ENCODE results near the gene ECT2.
"Not testable (repeated sequence)": the region's sequence is repeated elsewhere in the genome, so short reads cannot be mapped to it uniquely, and the experiment has no call there.

The ECT2 gene

DNA sequence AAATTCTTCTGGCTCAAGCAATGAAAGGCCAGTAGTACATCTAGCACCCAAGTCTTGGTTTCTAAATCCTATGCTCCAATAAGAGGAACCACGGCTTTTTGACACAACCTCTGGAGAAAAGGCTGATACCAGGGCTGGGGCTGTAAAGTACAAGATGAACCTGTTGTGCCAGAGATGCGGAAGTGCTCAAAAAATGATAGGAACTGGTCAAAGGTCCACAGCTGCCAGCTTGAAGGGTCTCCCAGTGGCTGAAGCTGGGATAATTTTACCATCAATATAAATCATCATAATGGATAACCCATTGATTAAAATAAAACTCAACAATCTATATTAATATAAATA is 39.1 kb upstream of the ECT2 start:
- Histone ChIP-seq H3K9me3 (ENCODE audit: low read length) (no peaks in the 10 kb centered on the region), H2AFZ (ENCODE audit: low read depth, low read length) (peak overlapping the region; percentile 96), H3K4me1 (ENCODE audit: insufficient read depth, low read length) (peaks cover 11% of the 10 kb centered on the region), H3K4me3 (ENCODE audit: low read length) (peak overlapping the region; percentile 83), H3K27me3 (ENCODE audit: insufficient read depth, low read length) (no peaks in the 10 kb centered on the region), H3K36me3 (ENCODE audit: insufficient read depth, low read length) (no peaks in the 10 kb centered on the region)

DNA sequence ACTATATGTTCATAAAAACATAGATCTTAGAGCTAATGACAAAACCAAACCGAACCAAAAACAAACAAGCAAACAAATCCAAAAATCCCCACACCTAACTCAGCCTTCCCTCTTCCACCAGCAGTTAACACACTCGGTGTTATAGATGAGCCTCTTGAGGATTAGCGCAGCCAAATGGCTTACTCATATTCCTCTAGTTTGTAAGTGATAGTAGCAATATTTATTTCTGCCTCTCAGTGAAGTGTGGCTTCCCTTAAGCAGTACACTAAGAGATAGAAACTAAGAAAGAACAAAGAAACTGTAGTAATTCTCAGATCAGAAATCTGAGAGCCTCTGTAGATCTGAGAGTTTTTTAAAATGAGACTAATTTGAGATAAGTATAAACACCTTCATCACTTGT is 37.2 kb upstream of the ECT2 start:
- H3K27me3 ChIP-seq (ENCODE audit: insufficient read depth, low read length), result no peaks in the 10 kb centered on the region
- no peak overlapping the region for H2AFZ ChIP-seq (ENCODE audit: low read depth, low read length)
- peaks cover 11% of the 10 kb centered on the region for H3K4me1 ChIP-seq (ENCODE audit: insufficient read depth, low read length)
- no peaks in the 10 kb centered on the region for H3K36me3 ChIP-seq (ENCODE audit: insufficient read depth, low read length)
- no peaks in the 10 kb centered on the region for H3K9me3 ChIP-seq (ENCODE audit: low read length)
- H3K4me3 ChIP-seq (ENCODE audit: low read length), result no peak overlapping the region

DNA sequence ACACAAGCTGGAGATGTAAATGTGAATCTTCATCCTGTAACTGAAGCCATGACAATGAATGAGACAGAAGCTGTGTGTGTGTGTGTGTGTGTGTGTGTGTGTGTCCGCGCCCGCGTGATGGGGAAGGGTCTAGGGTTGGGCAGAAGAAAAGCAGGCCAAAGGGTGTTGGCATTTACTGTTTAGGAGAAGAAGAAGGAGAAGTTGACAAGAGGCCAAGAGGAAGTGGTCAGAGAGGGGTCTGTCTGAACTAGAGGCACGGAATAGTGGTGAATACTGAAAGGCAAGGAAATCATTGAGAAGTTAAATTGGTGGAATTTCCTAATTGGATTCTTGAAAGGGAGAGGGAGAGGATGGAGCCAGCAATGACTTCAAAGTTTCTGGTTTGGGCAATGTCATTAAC is 34.0 kb upstream of the ECT2 start:
- Histone ChIP-seq H2AFZ (ENCODE audit: low read depth, low read length) (no peak overlapping the region), H3K4me3 (ENCODE audit: low read length) (no peak overlapping the region), H3K9me3 (ENCODE audit: low read length) (no peaks in the 10 kb centered on the region), H3K36me3 (ENCODE audit: insufficient read depth, low read length) (no peaks in the 10 kb centered on the region), H3K4me1 (ENCODE audit: insufficient read depth, low read length) (no peaks in the 10 kb centered on the region), H3K27me3 (ENCODE audit: insufficient read depth, low read length) (no peaks in the 10 kb centered on the region)

DNA sequence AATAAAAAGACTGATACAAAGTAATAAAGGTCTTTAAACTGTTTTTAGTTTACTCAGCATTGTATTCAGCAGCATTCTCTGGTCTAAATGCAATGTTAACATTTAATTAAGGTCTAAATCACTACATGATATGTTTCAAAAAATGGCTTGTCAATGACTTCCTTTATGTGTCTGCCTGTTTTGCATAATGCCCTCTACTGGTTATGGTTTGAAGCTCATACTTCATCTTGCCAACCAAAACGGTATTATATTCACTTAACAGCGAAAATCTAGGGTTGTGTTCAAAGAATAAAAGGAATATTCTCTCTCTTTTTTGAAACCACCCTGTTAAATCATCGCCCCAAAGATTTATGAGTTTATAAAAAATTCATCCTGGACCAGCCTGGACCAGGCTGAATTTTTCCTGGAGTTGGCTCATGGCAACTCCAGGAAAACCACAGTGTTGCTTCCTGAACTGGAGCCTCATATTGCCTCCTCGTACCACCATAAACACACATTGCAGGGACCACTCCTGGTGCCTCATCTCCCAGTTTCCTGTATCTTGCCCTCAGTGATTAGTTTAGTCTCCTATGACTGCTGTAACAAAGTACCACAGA is 32.9 kb upstream of the ECT2 start:
- Histone ChIP-seq H3K36me3 (ENCODE audit: insufficient read depth, low read length) (no peaks in the 10 kb centered on the region), H2AFZ (ENCODE audit: low read depth, low read length) (no peak overlapping the region), H3K9me3 (ENCODE audit: low read length) (no peaks in the 10 kb centered on the region), H3K4me3 (ENCODE audit: low read length) (no peak overlapping the region), H3K4me1 (ENCODE audit: insufficient read depth, low read length) (no peaks in the 10 kb centered on the region), H3K27me3 (ENCODE audit: insufficient read depth, low read length) (no peaks in the 10 kb centered on the region)

DNA sequence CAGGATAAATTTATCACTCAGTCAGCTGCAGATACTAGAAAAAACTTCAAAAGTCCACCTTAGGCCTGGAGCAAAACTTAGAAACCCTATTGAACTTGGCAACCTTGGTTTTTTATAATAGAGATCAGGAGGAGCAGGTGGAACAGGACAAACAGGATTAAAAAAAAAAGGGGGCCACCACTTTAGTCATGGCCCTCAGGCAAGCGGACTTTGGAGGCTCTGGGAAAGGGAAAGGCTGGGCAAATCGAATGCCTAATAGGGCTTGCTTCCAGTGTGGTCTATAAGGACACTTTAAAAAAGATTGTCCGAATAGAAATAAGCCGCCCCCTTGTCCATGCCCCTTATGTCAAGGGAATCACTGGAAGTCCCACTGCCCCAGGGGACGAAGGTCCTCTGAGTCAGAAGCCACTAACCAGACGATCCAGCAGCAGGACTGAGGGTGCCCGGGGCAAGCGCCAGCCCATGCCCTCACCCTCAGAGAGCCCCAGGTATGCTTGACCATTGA is 27.9 kb upstream of the ECT2 start:
- H2AFZ ChIP-seq (ENCODE audit: low read depth, low read length); H3K36me3 ChIP-seq (ENCODE audit: insufficient read depth, low read length); H3K4me1 ChIP-seq (ENCODE audit: insufficient read depth, low read length); H3K4me3 ChIP-seq (ENCODE audit: low read length); H3K9me3 ChIP-seq (ENCODE audit: low read length); H3K27me3 ChIP-seq (ENCODE audit: insufficient read depth, low read length): not testable (repeated sequence)

DNA sequence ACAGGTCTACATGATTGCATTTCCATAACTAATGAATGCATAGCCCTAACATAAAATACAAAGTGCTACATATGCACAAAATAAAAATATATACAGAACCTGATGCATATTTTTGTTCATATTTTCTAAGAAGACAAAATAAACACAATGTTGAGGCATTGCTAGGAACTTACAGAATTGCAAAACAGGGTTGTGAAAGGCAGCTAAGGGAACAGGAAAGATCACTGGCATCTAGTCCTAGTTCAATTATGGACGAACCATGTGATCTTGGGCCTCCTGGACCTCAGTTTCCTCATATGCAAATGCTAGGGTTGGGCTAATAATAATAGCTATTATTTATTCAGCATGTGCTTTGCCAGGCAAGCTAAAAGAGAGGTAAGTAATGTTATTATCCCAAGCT is 24.1 kb upstream of the ECT2 start:
- Histone ChIP-seq H3K27me3 (ENCODE audit: insufficient read depth, low read length) (peaks cover 3% of the 10 kb centered on the region), H3K4me3 (ENCODE audit: low read length) (no peak overlapping the region), H3K9me3 (ENCODE audit: low read length) (no peaks in the 10 kb centered on the region), H2AFZ (ENCODE audit: low read depth, low read length) (no peak overlapping the region), H3K4me1 (ENCODE audit: insufficient read depth, low read length) (no peaks in the 10 kb centered on the region), H3K36me3 (ENCODE audit: insufficient read depth, low read length) (no peaks in the 10 kb centered on the region)

DNA sequence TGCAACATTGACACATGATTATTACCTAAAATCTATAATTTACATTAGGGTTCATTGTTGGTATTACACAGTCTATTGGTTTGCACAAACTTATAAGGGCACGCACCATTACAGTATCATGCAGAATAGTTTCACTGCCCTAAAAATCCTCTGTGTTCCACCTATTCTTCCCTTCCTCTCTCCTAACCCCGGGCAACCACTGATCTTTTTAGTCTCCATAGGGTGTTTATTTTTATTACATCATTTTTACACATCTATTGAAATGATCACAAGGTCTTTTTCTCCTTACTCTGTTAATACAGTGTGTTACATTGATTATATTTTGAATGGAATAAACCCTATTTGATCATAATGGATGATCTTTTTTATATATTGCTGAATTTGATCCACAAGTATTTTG is 15.5 kb upstream of the ECT2 start:
- H3K4me3 ChIP-seq (ENCODE audit: low read length), result no peak overlapping the region
- no peaks in the 10 kb centered on the region for H3K27me3 ChIP-seq (ENCODE audit: insufficient read depth, low read length)
- H2AFZ ChIP-seq (ENCODE audit: low read depth, low read length), result no peak overlapping the region
- no peaks in the 10 kb centered on the region for H3K9me3 ChIP-seq (ENCODE audit: low read length)
- no peaks in the 10 kb centered on the region for H3K36me3 ChIP-seq (ENCODE audit: insufficient read depth, low read length)
- no peaks in the 10 kb centered on the region for H3K4me1 ChIP-seq (ENCODE audit: insufficient read depth, low read length)

DNA sequence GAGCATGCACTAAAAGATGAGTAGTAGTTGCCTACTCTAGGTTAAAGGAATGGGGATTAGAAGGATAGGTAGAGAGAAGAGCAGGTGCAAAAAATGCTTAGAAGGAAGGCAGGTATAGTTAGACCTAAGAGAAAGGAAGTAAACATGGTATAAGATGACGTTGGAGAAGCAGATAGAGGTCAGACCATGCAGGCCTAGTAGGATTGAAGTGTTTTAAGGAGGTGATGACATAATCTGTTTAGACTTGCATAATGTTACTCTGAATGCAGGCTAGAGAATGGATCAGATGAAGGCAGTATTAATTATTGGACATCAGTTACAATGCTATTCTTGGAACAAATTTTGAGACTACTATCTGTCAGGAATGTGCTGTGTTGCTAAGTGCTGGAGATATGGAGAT is 11.1 kb upstream of the ECT2 start:
- H3K36me3 ChIP-seq (ENCODE audit: insufficient read depth, low read length), result no peaks in the 10 kb centered on the region
- no peak overlapping the region for H3K4me3 ChIP-seq (ENCODE audit: low read length)
- no peak overlapping the region for H2AFZ ChIP-seq (ENCODE audit: low read depth, low read length)
- no peaks in the 10 kb centered on the region for H3K4me1 ChIP-seq (ENCODE audit: insufficient read depth, low read length)
- H3K27me3 ChIP-seq (ENCODE audit: insufficient read depth, low read length), result no peaks in the 10 kb centered on the region
- no peaks in the 10 kb centered on the region for H3K9me3 ChIP-seq (ENCODE audit: low read length)

DNA sequence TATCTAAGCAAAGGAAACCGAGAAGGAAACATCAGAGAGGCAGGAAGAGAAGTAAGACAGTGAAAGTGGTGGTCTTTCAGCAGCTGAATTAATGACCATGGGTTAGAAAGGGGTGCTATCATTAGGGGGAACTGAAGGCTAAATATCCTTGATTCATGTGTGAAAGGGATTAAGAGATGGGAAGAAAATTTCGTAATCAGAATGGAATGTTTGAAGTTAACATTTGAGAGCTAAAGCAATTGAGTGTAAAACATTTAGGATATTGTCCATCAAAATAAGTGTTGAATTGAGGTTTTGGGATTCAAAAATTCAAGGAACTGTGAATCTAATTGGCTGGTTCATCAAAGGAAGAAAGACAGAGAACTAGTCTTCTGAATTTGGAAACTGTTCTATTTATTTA is 4.1 kb upstream of the ECT2 start:
- no peak overlapping the region for H2AFZ ChIP-seq (ENCODE audit: low read depth, low read length)
- no peaks in the 10 kb centered on the region for H3K27me3 ChIP-seq (ENCODE audit: insufficient read depth, low read length)
- peaks cover 8% of the 10 kb centered on the region for H3K4me1 ChIP-seq (ENCODE audit: insufficient read depth, low read length)
- H3K36me3 ChIP-seq (ENCODE audit: insufficient read depth, low read length), result no peaks in the 10 kb centered on the region
- no peak overlapping the region for H3K4me3 ChIP-seq (ENCODE audit: low read length)
- H3K9me3 ChIP-seq (ENCODE audit: low read length), result no peaks in the 10 kb centered on the region

DNA sequence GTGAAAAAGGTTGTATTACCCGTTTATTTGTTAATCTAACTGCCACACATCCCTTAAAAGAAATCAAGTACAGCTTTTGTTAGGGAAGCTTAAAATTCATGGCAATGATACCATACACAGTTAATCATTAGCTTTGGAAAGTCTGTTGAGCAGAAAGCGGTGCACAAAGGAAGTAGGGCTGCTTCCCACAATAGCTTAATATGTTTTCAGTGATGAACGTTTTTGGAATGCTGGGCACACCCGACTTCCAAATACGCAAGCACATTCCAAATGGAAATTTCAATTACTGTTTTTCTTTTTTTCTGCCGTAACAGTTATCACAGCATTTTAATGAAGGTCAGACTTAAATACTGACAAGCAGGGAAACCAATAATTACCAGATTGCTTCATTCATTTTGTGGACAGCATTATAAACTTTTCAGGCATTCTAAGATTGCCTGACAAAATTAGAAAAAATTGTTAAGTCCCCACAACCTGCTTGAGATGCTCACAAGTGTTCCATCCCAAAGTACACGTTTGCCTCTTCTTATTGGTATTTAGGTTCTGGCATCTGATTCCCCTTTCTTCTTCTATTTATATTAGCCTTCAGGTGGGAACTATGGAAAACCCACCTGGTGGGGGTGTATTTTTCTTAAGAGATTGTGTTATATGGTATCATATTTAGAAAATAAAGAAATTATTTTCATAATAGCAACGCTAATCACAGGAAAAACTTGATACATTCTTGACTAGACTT is 1.1 kb upstream of the ECT2 start:
- Histone ChIP-seq H2AFZ (ENCODE audit: low read depth, low read length) (peak overlapping the region; percentile 96), H3K27me3 (ENCODE audit: insufficient read depth, low read length) (no peaks in the 10 kb centered on the region), H3K4me1 (ENCODE audit: insufficient read depth, low read length) (peaks cover 13% of the 10 kb centered on the region), H3K4me3 (ENCODE audit: low read length) (no peak overlapping the region), H3K36me3 (ENCODE audit: insufficient read depth, low read length) (peaks cover 6% of the 10 kb centered on the region), H3K9me3 (ENCODE audit: low read length) (no peaks in the 10 kb centered on the region)

DNA sequence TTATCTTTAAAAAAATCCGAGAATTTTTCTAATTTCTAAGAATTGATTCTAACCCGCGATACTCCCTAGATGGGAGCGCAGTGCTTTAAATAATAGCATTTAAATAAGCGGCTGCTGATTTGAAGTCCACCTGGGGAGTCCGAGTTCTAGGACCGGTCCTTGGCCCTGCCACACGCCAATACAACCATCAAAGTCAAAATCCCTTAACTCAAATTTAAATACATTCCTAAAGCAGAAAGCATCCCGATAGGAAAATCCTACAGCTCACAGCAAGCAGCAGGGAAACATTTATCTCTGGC is 508 bp upstream of the ECT2 start:
- H3K4me1 ChIP-seq (ENCODE audit: insufficient read depth, low read length), result peaks cover 13% of the 10 kb centered on the region
- no peaks in the 10 kb centered on the region for H3K9me3 ChIP-seq (ENCODE audit: low read length)
- H2AFZ ChIP-seq (ENCODE audit: low read depth, low read length), result peak overlapping the region; percentile 96
- peak overlapping the region; percentile 99 for H3K4me3 ChIP-seq (ENCODE audit: low read length)
- H3K27me3 ChIP-seq (ENCODE audit: insufficient read depth, low read length), result no peaks in the 10 kb centered on the region
- H3K36me3 ChIP-seq (ENCODE audit: insufficient read depth, low read length), result peaks cover 11% of the 10 kb centered on the region

DNA sequence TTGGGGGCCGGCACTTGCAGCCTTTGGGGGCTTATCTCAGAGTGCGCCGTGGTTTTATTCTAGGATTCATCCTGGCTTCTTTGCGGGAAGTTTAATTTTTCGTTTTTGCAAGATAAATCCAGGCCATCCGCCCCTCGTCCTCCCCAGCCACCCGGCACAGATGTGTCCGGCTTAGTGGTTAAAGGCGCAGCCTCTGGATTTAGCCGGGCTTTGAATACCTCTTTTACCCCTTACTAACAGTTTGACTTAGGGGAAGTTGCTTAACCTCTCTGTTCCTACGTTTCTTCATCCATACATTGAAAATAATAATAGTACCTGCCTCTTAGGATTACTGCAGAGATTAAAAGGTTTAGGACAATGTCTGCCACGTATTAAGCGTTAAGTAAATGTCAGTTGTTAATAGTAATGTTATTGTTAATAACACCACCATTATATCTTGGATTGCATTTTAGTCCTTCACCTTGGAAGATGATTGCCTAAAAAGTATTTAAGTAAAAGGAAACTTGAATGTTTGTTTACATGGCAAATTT is 714 bp downstream of the ECT2 start:
- H3K4me1 ChIP-seq (ENCODE audit: insufficient read depth, low read length), result peaks cover 13% of the 10 kb centered on the region
- no peaks in the 10 kb centered on the region for H3K9me3 ChIP-seq (ENCODE audit: low read length)
- peaks cover 21% of the 10 kb centered on the region for H3K36me3 ChIP-seq (ENCODE audit: insufficient read depth, low read length)
- H3K4me3 ChIP-seq (ENCODE audit: low read length), result peak overlapping the region; percentile 99
- H3K27me3 ChIP-seq (ENCODE audit: insufficient read depth, low read length), result no peaks in the 10 kb centered on the region
- peak overlapping the region; percentile 96 for H2AFZ ChIP-seq (ENCODE audit: low read depth, low read length)

DNA sequence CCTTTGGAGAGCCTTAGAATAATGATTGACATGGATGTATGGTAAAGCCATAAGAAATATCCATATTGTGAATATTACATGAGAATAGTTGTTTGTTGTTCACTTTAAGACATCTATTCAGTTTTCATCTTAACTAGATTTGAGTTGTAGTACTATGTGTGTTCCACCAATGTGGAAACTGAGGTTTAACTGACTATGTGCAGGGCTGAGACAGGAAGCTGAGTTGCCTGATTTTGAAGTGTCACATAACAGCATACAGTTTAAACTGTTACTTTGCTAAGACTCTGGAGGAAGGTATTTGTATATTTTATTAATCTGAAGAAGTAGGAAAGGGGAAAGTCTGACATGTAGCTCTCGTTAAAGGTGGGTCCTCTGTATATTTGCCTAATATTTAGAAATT is 2.1 kb downstream of the ECT2 start:
- H3K4me3 ChIP-seq (ENCODE audit: low read length), result peak overlapping the region; percentile 23

DNA sequence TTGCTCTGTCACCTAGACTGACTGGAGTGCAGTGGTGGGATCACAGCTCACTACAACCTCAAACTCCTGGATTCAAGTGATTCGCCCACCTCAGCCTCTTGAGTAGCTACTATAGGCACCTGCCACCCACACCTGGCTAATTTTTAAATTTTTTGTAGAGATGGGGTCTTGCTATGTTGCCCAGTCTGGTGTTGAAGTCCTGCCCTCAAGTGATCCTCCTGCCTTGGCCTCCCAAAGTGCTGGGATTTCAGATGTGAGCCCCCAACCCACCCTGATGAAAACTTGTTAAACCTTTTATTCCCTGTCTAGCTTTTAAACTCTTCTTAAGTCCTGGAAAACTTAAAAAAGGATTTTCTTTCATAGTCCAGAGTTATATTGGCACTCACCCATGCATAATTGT is 2.6 kb downstream of the ECT2 start:
- Histone ChIP-seq H2AFZ (ENCODE audit: low read depth, low read length) (no peak overlapping the region), H3K36me3 (ENCODE audit: insufficient read depth, low read length) (peaks cover 33% of the 10 kb centered on the region), H3K4me3 (ENCODE audit: low read length) (no peak overlapping the region), H3K9me3 (ENCODE audit: low read length) (no peaks in the 10 kb centered on the region), H3K4me1 (ENCODE audit: insufficient read depth, low read length) (peaks cover 13% of the 10 kb centered on the region), H3K27me3 (ENCODE audit: insufficient read depth, low read length) (no peaks in the 10 kb centered on the region)

More for the DNA sequence above, 2.1 kb downstream of the ECT2 start:
- Histone ChIP-seq H3K4me1 (ENCODE audit: insufficient read depth, low read length) (peaks cover 13% of the 10 kb centered on the region), H3K9me3 (ENCODE audit: low read length) (no peaks in the 10 kb centered on the region), H3K27me3 (ENCODE audit: insufficient read depth, low read length) (no peaks in the 10 kb centered on the region), H3K36me3 (ENCODE audit: insufficient read depth, low read length) (peaks cover 29% of the 10 kb centered on the region), H2AFZ (ENCODE audit: low read depth, low read length) (no peak overlapping the region)
